HG03159 (cell line): ENCODE results near the gene C1QTNF5.

Source experiments
- ATAC-seq: cut with Tn5 transposase; IDR thresholded peaks from one replicate; pipeline ENCODE4 v1.9.1; 2021; ENCODE audit warnings: mild to moderate bottlenecking, moderate library complexity; ENCODE audit not compliant: unreplicated experiment

Gene C1QTNF5

GRCh38 chr11:119359365-119360214 lies 18.9 kb upstream of the C1QTNF5 start:
- no peak for ATAC-seq

DNA sequence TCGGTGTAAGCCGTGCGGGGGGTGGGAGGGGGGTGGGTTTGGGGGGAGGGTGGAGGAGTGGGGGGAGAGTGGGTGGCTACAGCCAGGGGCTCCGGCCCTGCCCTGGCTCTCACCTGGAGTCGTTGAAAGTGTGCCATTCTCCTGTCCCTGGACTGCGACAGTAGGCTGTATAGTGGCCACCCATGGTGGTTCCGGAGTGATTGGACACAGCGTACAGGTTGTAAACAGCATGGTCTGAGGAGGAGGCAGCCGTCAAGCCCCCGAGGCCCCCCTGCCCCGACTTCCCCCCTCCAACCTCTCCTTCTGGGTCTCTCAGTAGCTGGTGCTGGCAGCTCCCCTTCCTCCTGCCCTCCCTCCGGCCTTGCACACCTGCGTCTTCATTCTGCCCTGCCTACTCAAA lies 16.4 kb upstream of the C1QTNF5 start:
- ATAC-seq, result no peak

DNA sequence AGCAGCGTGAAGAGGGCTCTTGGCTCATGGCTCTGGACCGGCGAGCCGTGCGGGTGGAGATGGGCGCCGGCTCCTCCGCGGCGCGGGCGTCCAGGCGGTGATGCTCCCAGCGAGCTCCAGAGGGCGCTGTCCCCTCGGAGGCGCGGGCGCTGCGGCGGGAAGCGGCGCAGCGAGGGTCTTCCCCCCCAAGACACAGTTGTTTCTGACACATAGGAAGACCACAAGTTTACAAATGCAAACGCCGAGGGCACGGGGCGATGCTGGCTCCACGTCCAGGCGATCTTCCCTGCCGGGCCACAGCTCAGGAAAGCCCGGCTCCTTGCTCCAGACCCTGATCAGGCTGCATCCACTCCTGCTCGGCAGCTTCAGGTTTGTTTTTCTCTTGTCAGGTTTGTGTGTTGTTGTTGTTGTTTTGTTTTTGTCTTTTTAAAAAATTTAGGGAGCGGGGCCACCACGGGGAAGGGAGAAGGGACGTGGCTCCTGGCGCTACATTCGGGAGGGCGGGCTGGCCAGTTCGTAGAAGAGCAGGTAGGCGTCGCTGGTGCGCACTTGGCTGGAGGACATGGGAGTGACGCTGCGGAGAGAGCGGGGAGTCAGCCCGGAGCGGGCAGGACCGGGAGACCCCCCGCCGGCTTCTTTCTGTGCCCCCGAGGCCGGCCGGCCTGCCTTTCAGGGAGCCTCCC lies 15.8 kb upstream of the C1QTNF5 start:
- ATAC-seq, result peak; percentile 74

- ATAC-seq, result no peak
Measured at GRCh38 chr11:119355091-119355843, 14.6 kb upstream of the C1QTNF5 start.

- ATAC-seq, result no peak
Measured at GRCh38 chr11:119352857-119353260, 12.2 kb upstream of the C1QTNF5 start.

GRCh38 chr11:119351232-119351631 lies 10.5 kb upstream of the C1QTNF5 start:
- ATAC-seq, result no peak

DNA sequence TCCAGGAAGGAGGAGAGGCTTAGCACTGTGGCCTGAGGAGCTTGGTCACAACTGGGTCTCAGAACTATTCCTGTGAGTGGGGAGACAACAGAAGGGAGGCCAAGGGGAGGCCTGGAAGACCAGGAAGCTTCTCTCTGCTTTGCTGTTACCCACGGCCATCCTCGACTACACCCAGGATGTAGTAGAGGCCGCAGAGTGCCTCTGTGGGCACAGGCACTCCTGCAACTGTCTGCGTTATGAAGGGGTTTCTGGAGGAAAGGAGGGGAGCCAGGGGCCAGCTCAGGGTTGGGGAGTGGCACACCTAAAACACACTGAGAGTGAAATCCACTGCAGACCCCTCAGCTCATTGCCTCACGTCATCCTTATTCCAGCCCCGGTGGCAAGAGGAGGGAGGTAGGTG lies 9.6 kb upstream of the C1QTNF5 start:
- no peak for ATAC-seq

- no peak for ATAC-seq
Measured at GRCh38 chr11:119347940-119348605, 7.4 kb upstream of the C1QTNF5 start.

DNA sequence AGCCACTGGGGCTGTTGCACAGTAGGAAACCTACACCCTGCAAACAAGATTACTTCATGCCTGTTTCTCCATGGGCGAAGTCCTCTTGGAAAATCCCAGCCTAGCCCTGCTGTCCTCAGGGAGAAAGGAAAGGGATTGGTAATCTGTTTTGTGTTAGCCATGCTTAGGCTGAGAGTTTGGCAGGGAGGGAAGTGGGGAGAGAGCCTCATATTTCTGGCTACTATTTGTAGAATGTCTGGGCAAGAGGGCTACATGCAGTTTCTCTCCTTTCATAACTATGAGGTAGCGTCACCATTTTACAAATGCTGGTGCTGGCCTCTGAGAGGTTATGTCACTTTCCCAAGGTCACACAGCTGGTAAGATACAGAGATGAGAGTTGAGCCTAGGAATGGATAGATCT lies 6.6 kb upstream of the C1QTNF5 start:
- no peak for ATAC-seq

GRCh38 chr11:119346605-119347004 lies 5.9 kb upstream of the C1QTNF5 start, which contains the start of gene MFRP:
Gene MFRP, minus strand, starts transcription at chr11:119346705. Its CDS starts 192 bp downstream, at chr11:119346513.
- no peak for ATAC-seq

DNA sequence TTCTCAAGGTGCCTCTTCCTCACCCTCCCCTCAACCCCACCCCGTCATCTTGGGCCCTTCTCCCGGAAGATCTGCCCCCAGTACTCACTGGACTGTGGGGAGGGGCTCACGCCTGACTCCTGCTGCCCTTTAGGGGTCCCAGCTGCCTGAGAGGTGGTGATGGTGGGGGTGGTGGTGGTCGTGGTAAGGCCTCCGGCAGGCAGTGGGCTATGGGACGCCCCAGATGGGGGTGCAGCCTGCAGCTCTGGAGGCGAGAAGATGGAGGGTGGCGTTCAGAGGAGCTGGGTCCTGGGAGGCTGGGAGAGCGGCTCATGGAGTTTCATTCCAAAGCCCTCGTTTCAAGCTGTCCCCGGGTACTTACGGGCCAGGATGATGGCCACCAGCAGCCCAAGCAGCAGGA lies 5.0 kb upstream of the C1QTNF5 start:
- ATAC-seq, result no peak

DNA sequence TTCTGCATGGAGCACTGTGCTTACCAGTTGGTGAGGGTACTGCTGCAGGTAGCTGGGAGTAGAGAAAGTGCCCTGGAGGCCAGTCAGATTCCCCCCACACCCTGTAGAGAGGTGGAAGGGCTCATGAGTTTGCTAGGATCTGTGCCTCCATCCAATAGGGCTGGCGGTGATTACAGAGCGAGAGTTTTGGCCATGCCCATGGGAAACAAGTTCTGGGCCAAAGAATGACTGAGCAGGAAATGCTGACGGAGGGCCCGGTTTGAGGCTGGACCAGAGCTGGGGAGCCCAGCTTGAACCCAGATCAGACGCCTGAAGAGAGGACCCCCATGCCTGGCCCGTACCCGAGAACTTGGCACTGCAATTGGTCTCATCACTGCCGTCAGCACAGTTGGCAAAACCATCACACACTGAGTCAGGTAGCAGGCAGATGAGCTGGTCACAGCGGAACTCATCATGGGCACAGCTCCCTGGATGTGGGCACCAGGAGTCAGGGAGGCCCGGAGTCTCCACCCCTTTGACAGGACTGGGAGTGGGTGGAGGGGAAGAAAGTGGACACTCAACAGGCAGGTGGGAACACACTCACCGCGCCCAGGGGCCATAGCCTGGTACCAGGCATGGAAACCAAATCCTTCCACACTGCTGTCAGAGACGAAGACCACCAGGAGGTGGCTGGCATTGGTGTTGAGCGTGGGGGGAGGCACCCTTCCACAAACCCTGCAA lies 3.8 kb upstream of the C1QTNF5 start:
- no peak for ATAC-seq

- ATAC-seq, result no peak
Measured at GRCh38 chr11:119343726-119344125, 3.0 kb upstream of the C1QTNF5 start.

DNA sequence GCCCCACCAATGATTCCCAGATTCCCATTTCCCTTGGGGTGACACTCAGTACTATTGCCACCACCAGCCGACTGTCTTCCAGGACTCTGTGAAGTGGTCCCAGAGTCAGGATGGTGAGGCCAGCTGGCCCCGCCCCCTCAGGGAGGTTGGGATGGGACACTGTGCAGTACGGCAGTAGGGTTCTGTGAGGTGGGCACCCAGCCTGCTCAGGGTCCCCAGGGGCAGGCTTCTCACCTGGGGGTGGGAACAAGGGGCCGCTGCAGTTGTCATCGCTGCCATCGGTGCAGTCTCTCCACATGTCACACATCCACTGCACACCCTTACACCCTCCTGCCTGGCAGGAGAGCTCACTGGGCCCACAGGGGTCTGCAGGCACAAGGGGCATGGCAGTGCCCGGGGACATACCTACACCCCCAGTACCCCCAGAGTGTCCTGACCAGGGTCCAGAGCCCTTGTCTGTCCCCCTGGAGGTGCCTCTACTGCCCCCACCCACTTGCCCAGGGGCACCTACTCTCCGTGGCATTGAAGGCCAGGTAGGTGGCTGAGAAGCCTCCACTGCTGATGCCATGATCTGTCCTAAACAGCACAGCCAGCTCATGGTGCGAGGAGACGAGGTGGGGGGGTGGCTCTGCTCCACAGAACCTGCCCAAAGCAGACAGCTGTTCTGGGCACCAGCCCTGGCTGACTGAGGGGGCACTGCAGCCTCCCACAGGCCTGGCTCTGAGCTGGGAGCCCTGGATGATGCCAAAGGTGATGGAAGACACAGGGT lies 1.9 kb upstream of the C1QTNF5 start:
- ATAC-seq, result no peak

- ATAC-seq, result no peak
Measured at GRCh38 chr11:119342023-119342300, 1.3 kb upstream of the C1QTNF5 start.

DNA sequence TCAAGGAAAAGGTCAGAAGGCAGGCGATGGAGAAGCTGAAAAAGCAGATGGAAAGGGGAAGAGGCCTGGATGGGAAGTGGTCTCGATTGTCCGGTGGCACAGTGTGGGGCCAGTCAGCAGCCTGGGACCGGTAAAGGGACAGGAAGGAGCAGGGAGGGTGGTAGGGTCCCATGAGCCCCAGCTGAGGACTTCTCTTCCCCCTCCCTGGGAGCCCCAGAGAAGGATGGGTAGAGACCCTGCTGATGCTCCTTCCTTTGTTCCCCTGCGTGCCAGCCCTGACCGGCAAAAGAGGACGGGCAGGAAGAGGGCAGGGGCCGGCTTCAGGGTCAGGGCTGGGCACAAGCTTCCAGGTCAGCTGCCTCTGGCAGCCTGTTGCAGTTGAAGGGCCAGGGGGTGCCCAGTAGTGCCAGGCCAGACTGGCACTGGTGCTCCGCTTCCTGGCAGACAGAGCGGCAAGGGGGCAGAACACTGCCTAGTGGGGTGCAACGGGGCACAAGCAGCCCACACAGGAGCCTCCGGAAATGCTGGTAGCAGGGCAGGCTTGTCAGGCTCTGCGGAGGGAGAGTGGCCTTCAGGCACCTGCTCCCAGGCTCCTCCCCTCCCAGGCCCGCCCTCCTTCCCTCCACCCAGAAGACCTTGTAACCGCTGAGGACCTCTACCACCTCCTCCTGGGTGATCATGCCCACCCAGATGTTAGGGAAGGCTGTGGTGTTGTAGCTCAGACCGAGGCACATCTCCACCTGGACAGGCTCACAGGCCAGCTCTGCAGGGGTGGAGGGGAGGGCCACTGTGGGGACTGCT lies 739 bp upstream of the C1QTNF5 start:
- ATAC-seq, result no peak

- ATAC-seq, result no peak
Measured at GRCh38 chr11:119339589-119340334, 921 bp downstream of the C1QTNF5 start.

GRCh38 chr11:119338965-119339588 lies 1.6 kb downstream of the C1QTNF5 start:
- ATAC-seq, result no peak
